Liver (tissue), 9 donors: ENCODE data around the gene GPS2. TPM values are rescaled to one million over a fixed set of nuclear protein-coding genes. Genes with fewer than 3 reads are reported as not detected.
A peak's percentile ranks its signal among the peaks of the same experiment; 100 is the strongest.

Source experiments
- DNase-seq: peaks from one replicate; pipeline ENCODE4 v3.0.0-alpha.2; 2017; ENCODE audit warnings: low spot score
- H3K27ac ChIP-seq, 2 donors: one replicate each; pipeline ENCODE4 v1.7.0; 2013; ENCODE audit warnings: inconsistent platforms in 2 of 2, low read length in 2 of 2, control low read depth in 1 of 2, low read depth in 1 of 2, mild to moderate bottlenecking in 1 of 2
- H3K27me3 ChIP-seq, 4 donors: one replicate each; pipeline versions ENCODE4 v1.6.1 to v1.7.0; 2013; ENCODE audit warnings: low read length in 3 of 4, inconsistent platforms in 1 of 4, mild to moderate bottlenecking in 1 of 4, moderate library complexity in 1 of 4; ENCODE audit not compliant: control insufficient read depth in 4 of 4, insufficient read depth in 4 of 4
- H3K36me3 ChIP-seq, 4 donors: one replicate each; pipeline versions ENCODE4 v1.6.1 to v1.7.0; 2013; ENCODE audit warnings: low read length in 3 of 4, mild to moderate bottlenecking in 3 of 4, low read depth in 1 of 4, moderate library complexity in 1 of 4; ENCODE audit not compliant: control insufficient read depth in 4 of 4, insufficient read depth in 3 of 4
- H3K4me1 ChIP-seq, 4 donors: one replicate each; pipeline versions ENCODE4 v1.6.1 to v1.7.0; 2013; ENCODE audit warnings: low read length in 3 of 4, mild to moderate bottlenecking in 3 of 4, moderate library complexity in 1 of 4; ENCODE audit not compliant: control insufficient read depth in 4 of 4, insufficient read depth in 4 of 4
- H3K4me3 ChIP-seq, 3 donors: one replicate each; pipeline versions ENCODE4 v1.6.1 to v1.7.0; 2013; ENCODE audit warnings: low read length in 3 of 3, control low read depth in 1 of 3, low read depth in 1 of 3, mild to moderate bottlenecking in 1 of 3
- H3K9ac ChIP-seq, 2 donors: one replicate each; pipeline ENCODE4 v1.7.0; 2013; ENCODE audit warnings: low read length in 2 of 2, mild to moderate bottlenecking in 2 of 2, moderate library complexity in 2 of 2, control low read depth in 1 of 2, low read depth in 1 of 2
- H3K9me3 ChIP-seq, 4 donors: one replicate each; pipeline versions ENCODE4 v1.6.1 to v1.7.0; 2013; ENCODE audit warnings: low read length in 3 of 4; ENCODE audit not compliant: control insufficient read depth in 4 of 4
- CTCF ChIP-seq: fragments of 150-350 bp; IDR thresholded peaks from 2 replicates; pipeline ENCODE4 v1.5.1; 2017; ENCODE audit warnings: improper control_type of control experiment, low read depth, low read length; ENCODE audit not compliant: missing input control
- EGR1 ChIP-seq, 2 donors: IDR thresholded peaks; 2 replicates each; pipeline ENCODE4 v1.6.1; 2016 to 2018; ENCODE audit warnings: antibody characterized with exemption in 2 of 2, low read depth in 2 of 2
- FOXA1 ChIP-seq: IDR thresholded peaks from 2 replicates; pipeline ENCODE4 v1.6.1; 2016; ENCODE audit warnings: antibody characterized with exemption
- FOXA2 ChIP-seq: IDR thresholded peaks from 2 replicates; pipeline ENCODE4 v1.6.1; 2016; ENCODE audit warnings: antibody characterized with exemption
- GABPA ChIP-seq, 2 donors: IDR thresholded peaks in 1 of 2; conservative IDR thresholded peaks in 1 of 2; 2 replicates each; pipeline ENCODE4 v1.6.1; 2016; ENCODE audit warnings: antibody characterized with exemption in 2 of 2, mild to moderate bottlenecking in 1 of 2, moderate library complexity in 1 of 2
- HNF4A ChIP-seq, 2 donors: conservative IDR thresholded peaks; 2 replicates each; pipeline ENCODE4 v1.6.1; 2016; ENCODE audit warnings: antibody characterized with exemption in 2 of 2, mild to moderate bottlenecking in 2 of 2
- JUND ChIP-seq, 2 donors: IDR thresholded peaks; 2 replicates each; pipeline ENCODE4 v1.6.1; 2016; ENCODE audit warnings: antibody characterized with exemption in 2 of 2
- MAX ChIP-seq: IDR thresholded peaks from 2 replicates; pipeline ENCODE4 v1.6.1; 2016; ENCODE audit warnings: antibody characterized with exemption
- NR2F2 ChIP-seq: IDR thresholded peaks from 2 replicates; pipeline ENCODE4 v1.6.1; 2016; ENCODE audit warnings: antibody characterized with exemption
- RAD21 ChIP-seq, 2 donors: IDR thresholded peaks; 2 replicates each; pipeline ENCODE4 v1.6.1; 2016; ENCODE audit warnings: antibody characterized with exemption in 2 of 2, mild to moderate bottlenecking in 2 of 2
- RXRA ChIP-seq, 2 donors: IDR thresholded peaks; 2 replicates each; pipeline ENCODE4 v1.6.1; 2017 to 2018; ENCODE audit warnings: antibody characterized with exemption in 2 of 2, mild to moderate bottlenecking in 1 of 2
- SP1 ChIP-seq: IDR thresholded peaks from 2 replicates; pipeline ENCODE4 v1.6.1; 2018; ENCODE audit warnings: antibody characterized with exemption, mild to moderate bottlenecking
- TAF1 ChIP-seq: conservative IDR thresholded peaks from 2 replicates; pipeline ENCODE4 v1.6.1; 2016; ENCODE audit warnings: antibody characterized with exemption, mild to moderate bottlenecking
- YY1 ChIP-seq: IDR thresholded peaks from 2 replicates; pipeline ENCODE4 v1.6.1; 2016; ENCODE audit warnings: antibody characterized with exemption, mild to moderate bottlenecking
- ZBTB33 ChIP-seq: IDR thresholded peaks from 2 replicates; pipeline ENCODE4 v1.6.1; 2016; ENCODE audit warnings: antibody characterized with exemption
- WGBS: extraction: QIAGEN DNeasy Blood & Tissue Kit; methylation state at CpG from one replicate; pipeline ENCODE4 v1.1.7; 2013; 5-methylcytosine and 5-hydroxymethylcytosine counted together
- polyA plus RNA-seq, 2 donors: library from polyadenylated mRNA; stranded (reverse) in 1 of 2; unstranded in 1 of 2; fragments of 200-250 nt in 1 of 2; fragments of >200 nt in 1 of 2; fragmentation: Nextera tagmentation in 1 of 2; extraction: Ambion mirVana in 1 of 2; gene quantifications; one replicate each; pipeline versions ENCODE4 v1.2.1 to v1.2.3, GENCODE V29; 2013 to 2015
- total RNA-seq, 2 donors: library from RNA; depleted of rRNA; stranded (reverse); fragments of >200 nt; gene quantifications; one replicate each; pipeline ENCODE4 v1.2.3, GENCODE V29; 2014
- TF ChIP-seq, protein P1 (sequence below): IDR thresholded peaks from 2 replicates; pipeline ENCODE4 v1.6.1; 2016; ENCODE audit warnings: antibody characterized with exemption
- TF ChIP-seq, protein P2 (sequence below): IDR thresholded peaks from 2 replicates; pipeline ENCODE4 v1.6.1; 2016; ENCODE audit warnings: antibody characterized with exemption, mild to moderate bottlenecking
- donor health status: healthy.
- donor health status: healthy.
- donor health status: healthy.
- donor health status: healthy.
- donor health status: healthy.

GPS2 gene
- total and polyA plus RNA-seq, 4 donors, result 20.8 to 43.1 (median 22.8) TPM

DNA sequence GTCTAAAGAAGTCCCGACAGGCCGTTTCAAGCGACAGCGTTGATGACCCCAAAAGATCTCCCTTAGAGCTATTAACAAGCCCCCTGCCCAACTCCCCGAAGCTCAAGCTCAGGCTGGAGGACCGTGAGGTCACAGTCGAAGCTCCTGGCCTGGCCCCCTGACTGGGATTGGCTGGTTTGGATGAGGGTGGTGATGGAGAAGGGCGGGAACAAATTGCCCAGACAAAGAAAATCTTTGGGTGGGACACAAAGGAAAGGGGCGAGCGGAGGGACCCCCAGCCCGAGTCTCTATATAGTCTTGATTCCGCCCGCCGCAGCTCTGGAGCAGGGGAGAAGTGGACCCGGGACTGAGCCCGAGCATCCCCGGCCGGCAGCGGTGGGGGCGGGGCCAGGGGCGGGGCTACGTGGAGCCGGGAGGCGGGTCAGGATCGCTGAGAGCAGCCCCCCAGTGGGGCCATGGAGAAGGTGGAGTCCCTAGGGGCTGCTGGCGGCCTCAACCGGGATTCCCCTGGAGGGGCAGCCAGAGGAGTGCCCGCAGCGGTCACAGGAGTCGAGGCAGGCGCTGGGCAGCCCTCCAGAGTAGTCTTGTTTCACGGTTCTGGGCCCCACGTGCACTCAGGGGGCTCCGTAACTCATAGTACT is 15.0 kb upstream of the GPS2 start:
- peaks cover 0 to 14% (median 4%) of the 10 kb centered on the region in 4 donors for H3K36me3 ChIP-seq
- H3K4me3 ChIP-seq, result peak overlapping the region; percentile 70 to 93 (median 84)
- H3K4me1 ChIP-seq, result peaks cover 8 to 22% (median 15%) of the 10 kb centered on the region in 4 donors
- TF ChIP-seq JUND (IDR thresholded peaks at IDR 0.05) (no peak), FOXA1 (no peak), ZBTB33 (no peak), RXRA (IDR thresholded peaks at IDR 0.05) (no peak), RAD21 (IDR thresholded peaks at IDR 0.05) (no peak), FOXA2 (no peak), NR2F2 (no peak), MAX (no peak), EGR1 (IDR thresholded peaks at IDR 0.05; ENCODE audit: low read depth in 2 of 2) (no peak)
- TF ChIP-seq, protein P1, sequence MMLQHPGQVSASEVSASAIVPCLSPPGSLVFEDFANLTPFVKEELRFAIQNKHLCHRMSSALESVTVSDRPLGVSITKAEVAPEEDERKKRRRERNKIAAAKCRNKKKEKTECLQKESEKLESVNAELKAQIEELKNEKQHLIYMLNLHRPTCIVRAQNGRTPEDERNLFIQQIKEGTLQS, result no peak
- TF ChIP-seq, protein P2, sequence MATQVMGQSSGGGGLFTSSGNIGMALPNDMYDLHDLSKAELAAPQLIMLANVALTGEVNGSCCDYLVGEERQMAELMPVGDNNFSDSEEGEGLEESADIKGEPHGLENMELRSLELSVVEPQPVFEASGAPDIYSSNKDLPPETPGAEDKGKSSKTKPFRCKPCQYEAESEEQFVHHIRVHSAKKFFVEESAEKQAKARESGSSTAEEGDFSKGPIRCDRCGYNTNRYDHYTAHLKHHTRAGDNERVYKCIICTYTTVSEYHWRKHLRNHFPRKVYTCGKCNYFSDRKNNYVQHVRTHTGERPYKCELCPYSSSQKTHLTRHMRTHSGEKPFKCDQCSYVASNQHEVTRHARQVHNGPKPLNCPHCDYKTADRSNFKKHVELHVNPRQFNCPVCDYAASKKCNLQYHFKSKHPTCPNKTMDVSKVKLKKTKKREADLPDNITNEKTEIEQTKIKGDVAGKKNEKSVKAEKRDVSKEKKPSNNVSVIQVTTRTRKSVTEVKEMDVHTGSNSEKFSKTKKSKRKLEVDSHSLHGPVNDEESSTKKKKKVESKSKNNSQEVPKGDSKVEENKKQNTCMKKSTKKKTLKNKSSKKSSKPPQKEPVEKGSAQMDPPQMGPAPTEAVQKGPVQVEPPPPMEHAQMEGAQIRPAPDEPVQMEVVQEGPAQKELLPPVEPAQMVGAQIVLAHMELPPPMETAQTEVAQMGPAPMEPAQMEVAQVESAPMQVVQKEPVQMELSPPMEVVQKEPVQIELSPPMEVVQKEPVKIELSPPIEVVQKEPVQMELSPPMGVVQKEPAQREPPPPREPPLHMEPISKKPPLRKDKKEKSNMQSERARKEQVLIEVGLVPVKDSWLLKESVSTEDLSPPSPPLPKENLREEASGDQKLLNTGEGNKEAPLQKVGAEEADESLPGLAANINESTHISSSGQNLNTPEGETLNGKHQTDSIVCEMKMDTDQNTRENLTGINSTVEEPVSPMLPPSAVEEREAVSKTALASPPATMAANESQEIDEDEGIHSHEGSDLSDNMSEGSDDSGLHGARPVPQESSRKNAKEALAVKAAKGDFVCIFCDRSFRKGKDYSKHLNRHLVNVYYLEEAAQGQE, result no peak
- peak; percentile 85 for DNase-seq
- no peaks in the 10 kb centered on the region for H3K27me3 ChIP-seq
- peak overlapping the region; percentile 65 to 82 for H3K27ac ChIP-seq
- 1% methylated on average over 34 of the region's 34 CpGs for WGBS
- H3K9me3 ChIP-seq, result no peaks in the 10 kb centered on the region
- H3K9ac ChIP-seq, result peak overlapping the region in 1 of 2 donors; percentile 68

GRCh38 chr17:7329374-7329996 is 14.3 kb upstream of the GPS2 start:
- Histone ChIP-seq H3K36me3 (peaks cover 0 to 18% (median 6%) of the 10 kb centered on the region in 4 donors), H3K4me1 (peaks cover 8 to 22% (median 15%) of the 10 kb centered on the region in 4 donors), H3K27me3 (no peaks in the 10 kb centered on the region), H3K4me3 (peak overlapping the region; percentile 70 to 93 (median 84)), H3K9me3 (no peaks in the 10 kb centered on the region), H3K9ac (peak overlapping the region; percentile 57 to 68), H3K27ac (peak overlapping the region; percentile 65 to 82)
- peak; percentile 95 for DNase-seq
- under 1% methylated on average over 43 of the region's 43 CpGs for WGBS
- TF ChIP-seq CTCF, result no peak
- TF ChIP-seq ZBTB33, result peak; percentile 9
- no peak for TF ChIP-seq JUND (IDR thresholded peaks at IDR 0.05)
- TF ChIP-seq GABPA (IDR thresholded peaks at IDR 0.05 in 1 of 2, conservative IDR thresholded peaks at IDR 0.05 in 1 of 2), result peak in 1 of 2 donors; percentile 75
- peak in 1 of 2 donors; percentile 46 for TF ChIP-seq HNF4A (conservative IDR thresholded peaks at IDR 0.05)
- no peak for TF ChIP-seq TAF1
- TF ChIP-seq YY1, result peak; percentile 92
- TF ChIP-seq NR2F2, result peak; percentile 43
- peak; percentile 69 for TF ChIP-seq SP1
- TF ChIP-seq RAD21 (IDR thresholded peaks at IDR 0.05), result no peak
- TF ChIP-seq, protein P2, result peak; percentile 46
